Neuronal stem cell (in vitro differentiated cells): Measurements from ENCODE around the gene FAXDC2. TPM values are rescaled to one million over a fixed set of nuclear protein-coding genes. Genes with fewer than 3 reads are reported as not detected.
A peak's percentile ranks its signal among the peaks of the same experiment; 100 is the strongest.

Experiments
- DNase-seq: peaks from one replicate; pipeline ENCODE4 v3.0.0-alpha.2; 2013; ENCODE audit warnings: low spot score
- H2AFZ ChIP-seq: one replicate; pipeline ENCODE4 v1.6.1; 2013; ENCODE audit warnings: mild to moderate bottlenecking, low read length, inconsistent platforms
- H2AK5ac ChIP-seq: 2 replicates; pipeline ENCODE4 v1.6.1; 2013; ENCODE audit warnings: low read depth, mild to moderate bottlenecking, inconsistent platforms, low read length, moderate library complexity, mixed read lengths
- H2BK120ac ChIP-seq: 2 replicates; pipeline ENCODE4 v1.6.1; 2013; ENCODE audit warnings: low read depth, mild to moderate bottlenecking, inconsistent platforms, low read length, moderate library complexity, mixed read lengths
- H2BK12ac ChIP-seq: one replicate; pipeline ENCODE4 v1.6.1; 2013; ENCODE audit warnings: low read length, inconsistent platforms
- H2BK15ac ChIP-seq: 2 replicates; pipeline ENCODE4 v1.6.1; 2013; ENCODE audit warnings: mild to moderate bottlenecking, low read length, inconsistent platforms, mixed read lengths
- H2BK5ac ChIP-seq: one replicate; pipeline ENCODE4 v1.6.1; 2013; ENCODE audit warnings: inconsistent platforms, mild to moderate bottlenecking, low read length, moderate library complexity
- H3K14ac ChIP-seq: one replicate; pipeline ENCODE4 v1.6.1; 2013; ENCODE audit warnings: low read length, inconsistent platforms
- H3K18ac ChIP-seq: 2 replicates; pipeline ENCODE4 v1.6.1; 2013; ENCODE audit warnings: low read length, inconsistent platforms
- H3K23ac ChIP-seq: 2 replicates; pipeline ENCODE4 v1.6.1; 2013; ENCODE audit warnings: low read depth, mild to moderate bottlenecking, mixed read lengths, low read length, inconsistent platforms; ENCODE audit not compliant: poor library complexity
- H3K27ac ChIP-seq: replicated peaks from 3 replicates; pipeline ENCODE4 v1.5.1; 2013; ENCODE audit warnings: low read length, inconsistent platforms
- H3K27me3 ChIP-seq, 3 experiments: 2 replicates each; pipeline ENCODE4 v1.6.1; 2013; ENCODE audit warnings: low read length in 3 of 3, mild to moderate bottlenecking in 2 of 3, inconsistent platforms in 1 of 3, low read depth in 1 of 3, mixed read lengths in 1 of 3, moderate library complexity in 1 of 3; ENCODE audit not compliant: control insufficient read depth in 3 of 3, insufficient read depth in 3 of 3
- H3K36me3 ChIP-seq, 2 donors: replicated peaks in 1 of 2; 2 replicates each; pipeline ENCODE4 v1.6.1; 2013; ENCODE audit warnings: low read length in 2 of 2; ENCODE audit not compliant: control insufficient read depth in 2 of 2, insufficient read depth in 2 of 2
- H3K4ac ChIP-seq: 2 replicates; pipeline ENCODE4 v1.6.1; 2013; ENCODE audit warnings: inconsistent platforms, mild to moderate bottlenecking, low read length, moderate library complexity
- H3K4me1 ChIP-seq, 2 donors: 1 replicate in 1 of 2; 2 replicates in 1 of 2; pipeline ENCODE4 v1.6.1; 2013; ENCODE audit warnings: low read length in 2 of 2, low read depth in 1 of 2; ENCODE audit not compliant: control insufficient read depth in 2 of 2, insufficient read depth in 1 of 2
- H3K4me2 ChIP-seq: one replicate; pipeline ENCODE4 v1.6.1; 2013; ENCODE audit warnings: mild to moderate bottlenecking, low read length, inconsistent platforms; ENCODE audit not compliant: insufficient read depth, poor library complexity, severe bottlenecking
- H3K4me3 ChIP-seq, 2 donors: 2 replicates each; pipeline ENCODE4 v1.5.1; 2013; ENCODE audit warnings: low read length in 2 of 2, mild to moderate bottlenecking in 2 of 2, inconsistent platforms in 1 of 2, moderate library complexity in 1 of 2
- H3K79me1 ChIP-seq: one replicate; pipeline ENCODE4 v1.6.1; 2013; ENCODE audit warnings: low read depth, mild to moderate bottlenecking, inconsistent platforms, low read length, moderate library complexity
- H3K9ac ChIP-seq: one replicate; pipeline ENCODE4 v1.6.1; 2013; ENCODE audit warnings: mild to moderate bottlenecking, low read depth, low read length, inconsistent platforms; ENCODE audit not compliant: poor library complexity
- H3K9me3 ChIP-seq, 2 donors: replicated peaks in 1 of 2; 2 replicates each; pipeline versions ENCODE3 to v1.6.1; 2013; ENCODE audit warnings: low read length in 2 of 2, mild to moderate bottlenecking in 2 of 2, inconsistent platforms in 1 of 2, low read depth in 1 of 2, mixed read lengths in 1 of 2, moderate library complexity in 1 of 2; ENCODE audit not compliant: control insufficient read depth in 2 of 2, insufficient read depth in 1 of 2
- H4K8ac ChIP-seq: one replicate; pipeline ENCODE4 v1.6.1; 2013; ENCODE audit warnings: low read depth, mild to moderate bottlenecking, inconsistent platforms, low read length, moderate library complexity
- H4K91ac ChIP-seq: one replicate; pipeline ENCODE4 v1.6.1; 2013; ENCODE audit warnings: low read length, low read depth, mild to moderate bottlenecking, inconsistent platforms; ENCODE audit not compliant: poor library complexity
- WGBS, 2 donors: extraction: QIAGEN DNeasy Blood & Tissue Kit; methylation state at CpG; one replicate each; pipeline ENCODE4 v1.1.7; 2013; ENCODE audit warnings: missing lambda C conversion rate in 2 of 2, mixed read lengths in 1 of 2; ENCODE audit not compliant: insufficient read length in 2 of 2, insufficient replicate concordance in 1 of 2; ENCODE audit errors: extremely low coverage in 2 of 2; 5-methylcytosine and 5-hydroxymethylcytosine counted together
- polyA plus RNA-seq, 2 experiments: library from polyadenylated mRNA; stranded (reverse); fragments of 200-250 nt; gene quantifications; one replicate each; pipeline ENCODE4 v1.2.3, GENCODE V29; 2013

Gene FAXDC2, protein sequence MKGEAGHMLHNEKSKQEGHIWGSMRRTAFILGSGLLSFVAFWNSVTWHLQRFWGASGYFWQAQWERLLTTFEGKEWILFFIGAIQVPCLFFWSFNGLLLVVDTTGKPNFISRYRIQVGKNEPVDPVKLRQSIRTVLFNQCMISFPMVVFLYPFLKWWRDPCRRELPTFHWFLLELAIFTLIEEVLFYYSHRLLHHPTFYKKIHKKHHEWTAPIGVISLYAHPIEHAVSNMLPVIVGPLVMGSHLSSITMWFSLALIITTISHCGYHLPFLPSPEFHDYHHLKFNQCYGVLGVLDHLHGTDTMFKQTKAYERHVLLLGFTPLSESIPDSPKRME
- polyA plus RNA-seq (2013, experiment 1 of 2) = 10.6 TPM
- polyA plus RNA-seq (2013, experiment 2 of 2) = 10.0 TPM

DNA sequence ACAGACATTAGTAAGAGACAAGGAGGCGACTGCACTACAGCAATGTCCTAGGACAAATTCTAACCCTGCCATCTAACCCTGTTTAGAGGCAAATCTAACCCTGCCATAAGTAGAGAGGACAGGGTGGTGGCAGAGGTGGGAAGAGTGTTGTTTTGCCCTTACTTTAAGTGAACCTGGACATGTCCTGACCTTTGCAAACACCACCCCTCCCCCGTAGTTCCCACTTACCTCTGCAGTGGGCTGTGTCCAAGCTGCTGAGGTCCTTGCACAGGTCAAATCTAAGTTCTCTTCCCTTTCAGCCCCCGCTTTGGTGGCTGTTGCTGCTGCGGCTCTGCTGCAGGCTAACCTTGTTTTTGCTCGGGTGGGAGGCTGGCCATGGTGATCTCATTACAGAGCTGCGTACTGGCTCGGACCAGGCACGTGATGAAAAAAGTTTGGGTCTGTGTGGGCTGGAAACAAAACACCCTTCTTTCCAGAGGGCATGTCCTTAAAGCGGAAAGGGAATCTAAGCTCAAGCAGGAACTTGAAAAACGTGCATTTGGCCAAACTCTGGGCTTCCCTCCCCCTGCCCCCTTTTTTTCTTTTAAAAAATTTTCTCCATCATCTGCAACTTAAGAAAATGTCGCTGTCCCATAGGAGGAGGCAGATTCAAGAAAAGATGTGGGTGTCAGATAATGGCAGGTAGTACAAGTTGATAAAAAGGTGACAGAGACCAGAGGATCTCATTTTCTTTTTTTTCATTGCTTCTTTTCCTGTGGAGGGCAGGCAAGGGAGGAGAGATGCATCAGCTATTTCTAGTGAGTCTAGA lies at the start of gene FAXDC2:
Gene FAXDC2 (minus strand): TSS at position 349 of the 808 bp plus-strand sequence. CDS start 12,425 bp downstream, outside the sequence.
- Histone ChIP-seq H2BK120ac (no peak within 1 kb of the TSS), H3K9ac (peak within 1 kb of the TSS; percentile 78), H3K18ac (peak within 1 kb of the TSS; percentile 86), H3K4me2 (peak within 1 kb of the TSS; percentile 81), H3K79me1 (no peaks in the 10 kb centered on the region), H4K91ac (no peak within 1 kb of the TSS), H2BK12ac (no peak within 1 kb of the TSS), H3K4ac (peak within 1 kb of the TSS; percentile 44), H2BK5ac (no peak within 1 kb of the TSS), H2BK15ac (no peak within 1 kb of the TSS), H3K4me3 (peak within 1 kb of the TSS; percentile 54 to 72), H3K36me3 (no peaks in the 10 kb centered on the region), H3K23ac (no peak within 1 kb of the TSS), H3K27ac (peak within 1 kb of the TSS; percentile 43), H3K27me3 (no peaks in the 10 kb centered on the region), H3K9me3 (no peaks in the 10 kb centered on the region), H2AFZ (peak within 1 kb of the TSS; percentile 84), H4K8ac (no peak within 1 kb of the TSS), H3K4me1 (peaks cover 2 to 10% of the 10 kb centered on the region in 2 donors), H2AK5ac (peak within 1 kb of the TSS; percentile 66), H3K14ac (no peak within 1 kb of the TSS)
- DNase-seq = peak; percentile 49
- WGBS, 2 donors = no CpG with 5 or more reads among the region's 11 CpGs

DNA sequence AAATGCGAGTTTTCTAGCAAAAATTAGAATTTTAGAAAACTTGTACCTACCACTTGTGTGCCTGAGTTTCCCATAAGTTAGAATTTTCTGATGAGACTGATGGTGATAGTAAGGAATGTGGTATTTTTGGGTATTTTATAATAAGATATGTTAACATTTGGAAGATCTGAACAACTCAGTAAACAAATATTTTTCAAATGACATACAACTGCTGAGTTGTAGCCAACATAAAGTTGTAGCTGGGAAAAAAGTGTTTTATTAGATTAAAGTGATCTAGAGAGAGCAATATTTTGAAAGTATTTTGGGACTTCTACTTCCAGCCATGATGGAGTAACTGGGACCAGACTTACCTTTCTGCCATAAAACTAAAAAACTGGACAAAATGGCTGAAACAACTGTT lies 49.7 kb upstream of the FAXDC2 start:
- Histone ChIP-seq H3K36me3 (peaks cover 28 to 100% of the 10 kb centered on the region in 2 donors), H3K18ac (no peak overlapping the region), H4K8ac (no peak overlapping the region), H3K4ac (no peak overlapping the region), H2AFZ (no peak overlapping the region), H3K27ac (no peak overlapping the region), H2BK15ac (no peak overlapping the region), H3K27me3 (no peaks in the 10 kb centered on the region), H3K9ac (no peak overlapping the region), H2BK12ac (no peak overlapping the region), H3K4me3 (no peak overlapping the region), H2AK5ac (no peak overlapping the region), H3K4me2 (no peak overlapping the region), H2BK120ac (no peak overlapping the region), H3K23ac (no peak overlapping the region), H3K4me1 (no peaks in the 10 kb centered on the region), H3K9me3 (no peaks in the 10 kb centered on the region), H3K79me1 (no peaks in the 10 kb centered on the region), H2BK5ac (no peak overlapping the region), H4K91ac (no peak overlapping the region), H3K14ac (no peak overlapping the region)
- no CpG with 5 or more reads among the region's 1 CpG for WGBS, 2 donors
- no peak for DNase-seq

DNA sequence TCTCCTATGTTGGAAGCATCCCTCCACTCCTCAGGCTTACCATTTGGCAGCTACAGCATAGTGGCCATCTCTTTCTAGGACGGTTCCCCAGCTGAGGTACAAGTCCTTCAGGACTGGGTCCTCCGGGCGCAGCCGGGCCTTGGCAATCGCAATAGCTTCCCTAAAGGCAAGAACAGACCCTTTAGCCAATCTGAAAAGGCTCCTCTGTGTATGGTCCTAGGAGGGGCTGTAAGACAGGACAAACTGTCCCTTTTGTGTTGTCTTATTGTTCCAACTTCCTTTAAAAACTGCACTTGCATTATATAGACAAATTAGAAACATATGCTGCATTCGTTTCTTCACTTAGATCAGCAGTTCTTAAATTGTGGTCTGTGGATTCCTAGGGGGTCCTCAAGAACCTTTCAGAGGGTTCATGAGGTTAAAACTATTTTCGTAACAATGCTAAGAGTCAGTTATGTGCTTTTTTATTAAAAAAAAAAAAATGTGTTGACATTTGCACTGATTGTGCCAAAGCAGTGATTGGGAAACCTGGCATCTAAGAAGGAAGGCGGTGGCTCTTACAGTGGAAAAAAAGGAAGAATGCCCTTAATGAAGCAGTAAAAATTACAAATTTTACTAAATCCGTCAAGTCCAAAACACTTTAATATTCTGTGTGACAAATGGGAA lies 48.9 kb upstream of the FAXDC2 start:
- no peak overlapping the region for H2BK120ac ChIP-seq
- H3K36me3 ChIP-seq = peaks cover 28 to 96% of the 10 kb centered on the region in 2 donors
- no peak for DNase-seq
- WGBS, 2 donors = no CpG with 5 or more reads among the region's 9 CpGs
- H4K91ac ChIP-seq = no peak overlapping the region
- no peak overlapping the region for H3K9ac ChIP-seq
- no peak overlapping the region for H3K4me3 ChIP-seq
- no peak overlapping the region for H3K4me2 ChIP-seq
- H3K79me1 ChIP-seq = no peaks in the 10 kb centered on the region
- no peaks in the 10 kb centered on the region for H3K9me3 ChIP-seq
- H2BK5ac ChIP-seq = no peak overlapping the region
- H3K18ac ChIP-seq = no peak overlapping the region
- H2BK15ac ChIP-seq = no peak overlapping the region
- H2BK12ac ChIP-seq = no peak overlapping the region
- no peak overlapping the region for H3K4ac ChIP-seq
- no peak overlapping the region for H2AFZ ChIP-seq
- H4K8ac ChIP-seq = no peak overlapping the region
- no peaks in the 10 kb centered on the region for H3K4me1 ChIP-seq
- no peak overlapping the region for H3K14ac ChIP-seq
- no peak overlapping the region for H3K23ac ChIP-seq
- no peak overlapping the region for H2AK5ac ChIP-seq
- H3K27me3 ChIP-seq = no peaks in the 10 kb centered on the region
- no peak overlapping the region for H3K27ac ChIP-seq
